DND-41 (cell line): Measurements from ENCODE around the gene ISCA1.

Source experiments
- ATAC-seq: fragments of 200-7000 bp; cut with Tn5 transposase; 3 replicates; pipeline ENCODE4 v1.9.1; 2021; ENCODE audit warnings: low read depth; ENCODE audit not compliant: insufficient read depth
- DNase-seq: peaks from one replicate; pipeline ENCODE4 v3.0.0-alpha.2; 2020
- H2AFZ ChIP-seq: 2 replicates; pipeline ENCODE4 v1.6.0; 2012; ENCODE audit warnings: low read depth, low read length
- H3K27ac ChIP-seq: 2 replicates; pipeline ENCODE4 v1.5.1; 2012; ENCODE audit warnings: low read length, inconsistent platforms
- H3K27me3 ChIP-seq: fragments of 200-600 bp; sonication (generic); 2 replicates; pipeline ENCODE4 v1.6.0; 2012; ENCODE audit warnings: low read length, mild to moderate bottlenecking, inconsistent platforms; ENCODE audit not compliant: insufficient read depth, poor library complexity
- H3K36me3 ChIP-seq: 2 replicates; pipeline ENCODE4 v1.5.1; 2012; ENCODE audit warnings: low read length, inconsistent platforms; ENCODE audit not compliant: insufficient read depth
- H3K4me1 ChIP-seq: 2 replicates; pipeline ENCODE4 v1.5.1; 2012; ENCODE audit warnings: mild to moderate bottlenecking, low read length; ENCODE audit not compliant: insufficient read depth
- H3K4me2 ChIP-seq: 2 replicates; pipeline ENCODE4 v1.6.0; 2012; ENCODE audit warnings: mild to moderate bottlenecking, moderate library complexity, low read length, inconsistent platforms; ENCODE audit not compliant: insufficient read depth
- H3K4me3 ChIP-seq, 2 experiments: fragments of 200-600 bp in 1 of 2; shearing (Covaris generic) in 1 of 2; 2 replicates each; pipeline ENCODE4 v1.5.1; 2012 to 2016; ENCODE audit warnings: inconsistent platforms in 2 of 2, low read length in 2 of 2, mild to moderate bottlenecking in 2 of 2, low read depth in 1 of 2, moderate library complexity in 1 of 2
- H3K79me2 ChIP-seq: 2 replicates; pipeline ENCODE4 v1.6.0; 2012; ENCODE audit warnings: low read length, inconsistent platforms; ENCODE audit not compliant: insufficient read depth
- H3K9ac ChIP-seq: 2 replicates; pipeline ENCODE4 v1.6.0; 2012; ENCODE audit warnings: low read depth, mild to moderate bottlenecking, inconsistent platforms, low read length, moderate library complexity
- H3K9me3 ChIP-seq: 2 replicates; pipeline ENCODE4 v1.5.1; 2012; ENCODE audit warnings: low read length, moderate library complexity, mild to moderate bottlenecking, inconsistent platforms; ENCODE audit not compliant: insufficient read depth, severe bottlenecking
- H4K20me1 ChIP-seq: 2 replicates; pipeline ENCODE4 v1.6.0; 2012; ENCODE audit warnings: low read length; ENCODE audit not compliant: insufficient read depth
- CTCF ChIP-seq: IDR thresholded peaks from 2 replicates; pipeline ENCODE4 v1.5.1; 2012; ENCODE audit warnings: borderline replicate concordance, low read length, moderate library complexity, mild to moderate bottlenecking; ENCODE audit not compliant: poor library complexity, severe bottlenecking; ENCODE audit errors: extremely low read depth
- EZH2 ChIP-seq: IDR thresholded peaks from 3 replicates; pipeline ENCODE4 v1.6.1; 2012; ENCODE audit warnings: borderline replicate concordance, low read depth, mild to moderate bottlenecking, moderate library complexity, low read length, inconsistent platforms; ENCODE audit not compliant: severe bottlenecking

The ISCA1 gene

GRCh38 chr9:86238861-86239770, 43.2 kb downstream of the ISCA1 start:
- Histone ChIP-seq H3K27me3 (no peaks in the 10 kb centered on the region), H3K4me1 (no peaks in the 10 kb centered on the region), H4K20me1 (no peaks in the 10 kb centered on the region), H3K27ac (no peak overlapping the region), H3K9me3 (no peaks in the 10 kb centered on the region), H3K79me2 (no peaks in the 10 kb centered on the region), H3K4me3 (no peak overlapping the region), H2AFZ (no peak overlapping the region), H3K36me3 (no peaks in the 10 kb centered on the region), H3K4me2 (no peak overlapping the region), H3K9ac (no peak overlapping the region)
- DNase-seq (no peak), ATAC-seq (no peak)
- no peak for TF ChIP-seq EZH2
- no peak for TF ChIP-seq CTCF

- H3K4me1 ChIP-seq = no peaks in the 10 kb centered on the region
- no peak for TF ChIP-seq CTCF
- H3K36me3 ChIP-seq = no peaks in the 10 kb centered on the region
- ATAC-seq (no peak), DNase-seq (no peak)
- no peaks in the 10 kb centered on the region for H3K79me2 ChIP-seq
- no peak overlapping the region for H3K9ac ChIP-seq
- H3K4me2 ChIP-seq = no peak overlapping the region
- no peaks in the 10 kb centered on the region for H4K20me1 ChIP-seq
- no peak overlapping the region for H3K27ac ChIP-seq
- H3K9me3 ChIP-seq = no peaks in the 10 kb centered on the region
- no peaks in the 10 kb centered on the region for H3K27me3 ChIP-seq
- no peak overlapping the region for H3K4me3 ChIP-seq
- H2AFZ ChIP-seq = no peak overlapping the region; the same call in 1 of the 2 replicates
Observed at GRCh38 chr9:86230858-86231257, 51.5 kb downstream of the ISCA1 start.

- Histone ChIP-seq H4K20me1 (no peaks in the 10 kb centered on the region), H3K4me3 (no peak overlapping the region), H3K36me3 (no peaks in the 10 kb centered on the region), H3K27ac (no peak overlapping the region), H3K27me3 (no peaks in the 10 kb centered on the region), H3K9me3 (no peaks in the 10 kb centered on the region), H2AFZ (no peak overlapping the region), H3K4me1 (no peaks in the 10 kb centered on the region), H3K9ac (no peak overlapping the region), H3K4me2 (no peak overlapping the region), H3K79me2 (no peaks in the 10 kb centered on the region)
- DNase-seq (no peak), ATAC-seq (no peak)
- TF ChIP-seq EZH2 = no peak
- no peak for TF ChIP-seq CTCF
Observed at GRCh38 chr9:86222667-86223066, 59.7 kb downstream of the ISCA1 start.
